HUES48 (cell line): Measurements from ENCODE around the gene SALL1.

Experiments used
- H3K27ac ChIP-seq: one replicate; pipeline ENCODE4 v1.7.0; 2013; ENCODE audit warnings: low read depth, low read length, inconsistent platforms
- H3K27me3 ChIP-seq: 2 replicates; pipeline ENCODE4 v1.6.1; 2013; ENCODE audit warnings: mild to moderate bottlenecking, low read length; ENCODE audit not compliant: control insufficient read depth, insufficient read depth
- H3K36me3 ChIP-seq: 2 replicates; pipeline ENCODE4 v1.6.1; 2013; ENCODE audit warnings: low read length; ENCODE audit not compliant: control insufficient read depth, insufficient read depth
- H3K4me1 ChIP-seq: 2 replicates; pipeline ENCODE4 v1.6.1; 2013; ENCODE audit warnings: mild to moderate bottlenecking, low read length; ENCODE audit not compliant: control insufficient read depth, insufficient read depth
- H3K4me3 ChIP-seq: 2 replicates; pipeline ENCODE4 v1.5.1; 2013; ENCODE audit warnings: mild to moderate bottlenecking, low read depth, low read length
- H3K9ac ChIP-seq: 2 replicates; pipeline ENCODE4 v1.6.1; 2013; ENCODE audit warnings: mild to moderate bottlenecking, low read depth, low read length, moderate library complexity
- H3K9me3 ChIP-seq: 2 replicates; pipeline ENCODE4 v1.6.1; 2013; ENCODE audit warnings: low read length; ENCODE audit not compliant: control insufficient read depth, insufficient read depth

The SALL1 gene

GRCh38 chr16:51125992-51126391, 25.1 kb downstream of the SALL1 start:
- no peak overlapping the region for H3K4me3 ChIP-seq
- H3K9me3 ChIP-seq: no peaks in the 10 kb centered on the region
- peaks cover 31% of the 10 kb centered on the region for H3K4me1 ChIP-seq
- no peaks in the 10 kb centered on the region for H3K27me3 ChIP-seq
- no peaks in the 10 kb centered on the region for H3K36me3 ChIP-seq
- no peak overlapping the region for H3K9ac ChIP-seq
- no peak overlapping the region for H3K27ac ChIP-seq

GRCh38 chr16:51124896-51125295, 26.2 kb downstream of the SALL1 start:
- Histone ChIP-seq H3K27me3 (no peaks in the 10 kb centered on the region), H3K27ac (no peak overlapping the region), H3K4me1 (peaks cover 39% of the 10 kb centered on the region), H3K9me3 (no peaks in the 10 kb centered on the region), H3K36me3 (no peaks in the 10 kb centered on the region), H3K9ac (no peak overlapping the region), H3K4me3 (no peak overlapping the region)

DNA sequence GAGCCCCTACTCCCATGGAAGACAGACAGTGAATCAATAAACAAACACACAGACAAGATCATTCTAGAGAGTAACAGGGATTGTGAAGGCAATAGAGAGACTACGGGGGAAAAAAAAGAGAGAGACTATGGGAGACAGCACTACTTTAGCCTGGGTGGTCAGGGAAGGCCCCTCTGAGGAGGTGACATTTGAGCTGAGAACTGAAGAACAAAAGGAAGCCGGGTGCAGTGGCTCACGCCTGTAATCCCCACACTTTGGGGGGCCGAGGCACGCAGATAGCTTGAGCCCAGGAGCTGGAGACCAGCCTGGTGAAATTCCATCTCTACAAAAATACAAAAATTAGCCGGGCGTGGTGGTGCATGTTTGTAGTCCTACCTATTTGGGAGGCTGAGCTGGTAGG, 29.2 kb downstream of the SALL1 start:
- no peaks in the 10 kb centered on the region for H3K27me3 ChIP-seq
- peak overlapping the region; percentile 9 for H3K27ac ChIP-seq
- H3K4me3 ChIP-seq: no peak overlapping the region
- H3K4me1 ChIP-seq: peaks cover 34% of the 10 kb centered on the region
- H3K9me3 ChIP-seq: no peaks in the 10 kb centered on the region
- H3K9ac ChIP-seq: no peak overlapping the region
- H3K36me3 ChIP-seq: no peaks in the 10 kb centered on the region

GRCh38 chr16:51120730-51121347, 30.2 kb downstream of the SALL1 start:
- H3K27me3 ChIP-seq: no peaks in the 10 kb centered on the region

DNA sequence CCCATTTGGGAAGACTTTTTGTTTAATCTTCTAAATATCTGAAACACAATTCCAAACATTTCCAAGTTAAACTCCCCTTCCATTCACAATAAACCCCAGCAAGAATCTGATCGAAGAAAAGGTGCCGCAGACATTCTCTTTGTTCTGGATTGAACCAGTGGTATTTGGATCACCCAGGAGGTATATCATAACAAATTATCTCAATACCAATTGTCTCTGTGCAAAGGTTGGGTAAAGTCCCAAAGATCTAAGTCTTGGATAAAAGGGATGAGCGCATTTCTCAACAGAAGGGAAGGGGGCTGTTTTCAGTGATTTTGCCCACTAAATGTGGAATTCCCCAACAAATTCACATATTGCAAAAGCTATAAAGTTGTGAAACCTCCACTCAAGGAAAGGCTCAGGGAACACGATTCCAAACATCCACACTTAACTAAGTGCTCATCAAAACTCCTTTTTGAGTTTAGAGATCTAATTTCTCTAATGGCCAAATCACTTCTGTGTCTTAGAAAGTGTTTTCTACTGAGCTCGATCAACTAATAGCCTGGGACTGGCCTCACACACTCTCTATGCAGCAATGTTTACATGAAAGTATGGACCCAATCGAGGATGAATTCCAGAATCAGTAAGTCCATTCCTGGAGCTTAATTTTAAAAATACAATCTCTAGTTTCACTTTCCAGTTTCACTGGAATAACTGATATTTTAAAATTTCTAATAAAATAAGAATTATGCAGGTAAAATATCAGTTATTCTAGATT, 30.9 kb downstream of the SALL1 start:
- no peak overlapping the region for H3K27ac ChIP-seq
- H3K36me3 ChIP-seq: no peaks in the 10 kb centered on the region
- peaks cover 43% of the 10 kb centered on the region for H3K4me1 ChIP-seq
- peaks cover 4% of the 10 kb centered on the region; the same call in 1 of the 2 replicates for H3K27me3 ChIP-seq
- H3K9ac ChIP-seq: no peak overlapping the region; the same call in 1 of the 2 replicates
- no peaks in the 10 kb centered on the region for H3K9me3 ChIP-seq
- no peak overlapping the region for H3K4me3 ChIP-seq

More at GRCh38 chr16:51120730-51121347, 30.2 kb downstream of the SALL1 start:
- Histone ChIP-seq H3K27ac (no peak overlapping the region), H3K9me3 (no peaks in the 10 kb centered on the region), H3K9ac (no peak overlapping the region), H3K4me1 (peaks cover 41% of the 10 kb centered on the region), H3K4me3 (no peak overlapping the region), H3K36me3 (no peaks in the 10 kb centered on the region)

DNA sequence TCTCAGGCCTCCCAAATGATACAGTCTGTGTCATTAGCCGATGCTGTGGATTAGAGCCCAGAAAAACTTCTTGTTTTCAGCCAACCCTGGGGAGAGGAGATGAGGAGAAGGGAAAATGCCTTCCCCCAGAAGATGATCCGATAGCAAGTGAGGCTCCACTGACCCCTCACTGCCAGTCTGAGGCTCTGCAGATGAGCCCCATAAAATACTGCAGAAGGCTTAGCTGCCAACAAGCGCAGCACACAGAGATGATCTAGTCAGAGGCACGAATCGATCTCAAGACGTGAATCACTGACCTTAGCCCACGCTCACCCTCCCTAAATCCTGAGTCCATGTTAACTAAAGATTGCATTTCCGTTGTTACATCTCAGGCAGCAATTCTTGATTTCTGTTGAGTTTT, 31.5 kb downstream of the SALL1 start:
- peaks cover 44% of the 10 kb centered on the region for H3K4me1 ChIP-seq
- H3K9me3 ChIP-seq: no peaks in the 10 kb centered on the region
- H3K27me3 ChIP-seq: peaks cover 10% of the 10 kb centered on the region; the same call in 1 of the 2 replicates
- H3K9ac ChIP-seq: no peak overlapping the region; the same call in 1 of the 2 replicates
- no peaks in the 10 kb centered on the region for H3K36me3 ChIP-seq
- no peak overlapping the region for H3K27ac ChIP-seq
- no peak overlapping the region for H3K4me3 ChIP-seq

- no peak overlapping the region for H3K27ac ChIP-seq
Observed at GRCh38 chr16:51116353-51116752, 34.7 kb downstream of the SALL1 start.

DNA sequence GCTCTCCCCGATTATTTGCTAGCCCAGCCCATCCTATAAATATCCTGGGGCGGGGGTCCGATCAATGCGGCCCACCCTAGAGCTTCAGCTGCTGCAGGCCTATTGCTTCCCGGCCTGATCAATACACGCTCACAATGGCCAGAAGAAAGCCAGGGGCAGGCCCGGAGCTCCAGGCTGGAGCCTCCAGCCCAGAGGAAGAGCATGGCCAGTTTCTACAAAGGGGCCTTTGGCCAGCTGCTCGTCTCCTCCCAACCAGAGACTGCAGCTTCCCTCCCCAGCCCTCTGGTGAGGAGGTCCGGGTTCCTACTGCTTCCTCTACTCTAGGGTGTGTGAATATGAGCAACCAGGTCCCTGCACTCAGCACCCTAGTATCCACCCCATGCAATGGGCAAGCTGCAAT, 36.7 kb downstream of the SALL1 start:
- no peak overlapping the region for H3K9ac ChIP-seq
- no peak overlapping the region for H3K4me3 ChIP-seq
- H3K4me1 ChIP-seq: peaks cover 48% of the 10 kb centered on the region
- no peak overlapping the region for H3K27ac ChIP-seq
- H3K27me3 ChIP-seq: peaks cover 39% of the 10 kb centered on the region
- H3K36me3 ChIP-seq: no peaks in the 10 kb centered on the region
- H3K9me3 ChIP-seq: no peaks in the 10 kb centered on the region

More at GRCh38 chr16:51116353-51116752, 34.7 kb downstream of the SALL1 start:
- no peaks in the 10 kb centered on the region for H3K9me3 ChIP-seq
- H3K9ac ChIP-seq: no peak overlapping the region
- H3K4me1 ChIP-seq: peaks cover 57% of the 10 kb centered on the region
- no peaks in the 10 kb centered on the region for H3K36me3 ChIP-seq
- peaks cover 36% of the 10 kb centered on the region for H3K27me3 ChIP-seq
- no peak overlapping the region for H3K4me3 ChIP-seq

DNA sequence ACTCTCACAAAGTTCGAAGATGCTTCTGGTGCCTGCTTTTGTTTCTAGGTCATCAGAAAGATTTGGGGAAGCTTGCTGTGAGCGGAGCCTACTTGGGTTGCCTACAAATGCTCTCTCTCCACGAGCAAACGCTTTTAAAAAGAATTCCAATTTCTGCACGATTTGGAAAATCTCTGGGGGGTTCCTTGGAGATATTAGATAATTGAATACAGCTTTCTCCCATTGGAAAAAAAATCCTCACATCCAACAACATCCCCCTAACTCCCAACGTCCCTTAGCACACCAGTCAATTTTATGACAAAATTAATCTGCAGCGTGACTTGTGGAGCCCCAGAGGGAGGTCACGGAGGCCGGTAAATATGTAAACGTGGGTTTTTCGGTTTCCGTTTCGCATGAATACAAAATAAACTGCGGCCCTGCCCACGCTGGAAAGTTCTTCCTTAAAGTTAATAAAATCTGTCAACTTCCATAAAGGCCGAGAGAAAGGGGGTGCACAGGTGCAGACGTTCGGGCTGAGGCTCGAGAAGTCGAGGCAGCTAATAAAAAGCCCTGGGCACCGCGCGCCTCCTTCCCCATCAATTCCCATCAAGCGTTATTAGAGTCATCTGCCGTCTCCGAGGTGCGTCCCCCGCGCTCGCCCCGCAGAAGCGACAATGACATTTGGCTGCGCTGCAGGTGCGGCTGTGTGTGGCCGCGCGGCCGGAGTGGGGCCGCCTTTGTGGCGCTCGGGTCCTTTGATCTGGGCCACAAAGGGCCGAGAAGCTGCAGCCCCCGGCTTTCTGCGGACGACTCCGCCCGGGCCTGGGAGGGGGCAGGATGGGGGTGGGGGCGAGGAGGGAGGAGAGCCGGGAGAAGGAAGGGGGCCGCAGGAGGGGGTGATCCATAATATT, 37.6 kb downstream of the SALL1 start:
- no peak overlapping the region for H3K9ac ChIP-seq
- H3K27ac ChIP-seq: no peak overlapping the region
- H3K4me1 ChIP-seq: peaks cover 46% of the 10 kb centered on the region
- H3K4me3 ChIP-seq: peak overlapping the region; percentile 53
- peaks cover 39% of the 10 kb centered on the region for H3K27me3 ChIP-seq
- H3K36me3 ChIP-seq: no peaks in the 10 kb centered on the region
- H3K9me3 ChIP-seq: no peaks in the 10 kb centered on the region

DNA sequence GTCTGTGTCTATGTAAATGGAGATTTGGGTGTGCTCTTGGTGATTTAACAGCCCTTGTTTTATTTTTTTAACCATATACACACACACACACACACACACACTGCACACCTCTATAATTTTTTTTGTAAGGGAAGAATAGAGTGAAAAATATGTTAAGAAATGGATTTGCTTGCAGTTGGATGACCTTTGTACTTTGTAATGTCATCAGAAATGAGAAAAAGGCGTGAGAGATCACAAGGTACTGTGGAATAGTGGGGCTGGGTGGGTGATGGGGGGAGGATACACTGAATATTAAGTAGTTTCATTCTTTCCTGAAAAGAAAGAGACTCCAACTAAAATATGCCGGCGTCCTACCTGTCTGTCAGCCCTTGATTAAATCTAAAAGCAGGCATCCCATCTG, 38.7 kb downstream of the SALL1 start:
- no peak overlapping the region for H3K27ac ChIP-seq
- no peak overlapping the region for H3K4me3 ChIP-seq
- H3K27me3 ChIP-seq: peaks cover 39% of the 10 kb centered on the region
- H3K9me3 ChIP-seq: no peaks in the 10 kb centered on the region
- no peak overlapping the region for H3K9ac ChIP-seq
- no peaks in the 10 kb centered on the region for H3K36me3 ChIP-seq
- peaks cover 46% of the 10 kb centered on the region for H3K4me1 ChIP-seq
